Left forelimb (tissue), 1 donor: ENCODE results near the gene GNB5.
A peak's percentile ranks its signal among the peaks of the same experiment; 100 is the strongest.
"Not testable (repeated sequence)": the region's sequence is repeated elsewhere in the genome, so short reads cannot be mapped to it uniquely, and the experiment has no call there.

Experiments used
- DNase-seq: peaks from one replicate; pipeline ENCODE4 v3.0.0-alpha.2; 2018; ENCODE audit warnings: low spot score

Gene GNB5

GRCh38 chr15:52206446-52206845, 15.3 kb upstream of the GNB5 start:
- DNase-seq: no peak

- no peak for DNase-seq
Measured at GRCh38 chr15:52204657-52205056, 13.5 kb upstream of the GNB5 start.

- DNase-seq: no peak
Measured at GRCh38 chr15:52200831-52201365, 9.7 kb upstream of the GNB5 start.

GRCh38 chr15:52199271-52199670, 8.1 kb upstream of the GNB5 start:
- no peak for DNase-seq

GRCh38 chr15:52196891-52197290, 5.7 kb upstream of the GNB5 start:
- DNase-seq: no peak

- no peak for DNase-seq
Measured at GRCh38 chr15:52193791-52194190, 2.6 kb upstream of the GNB5 start.

GRCh38 chr15:52193321-52193720, 2.1 kb upstream of the GNB5 start:
- no peak for DNase-seq

GRCh38 chr15:52186651-52187486, 4.3 kb downstream of the GNB5 start:
- no peak for DNase-seq

GRCh38 chr15:52185151-52185561, 6.0 kb downstream of the GNB5 start:
- no peak for DNase-seq

GRCh38 chr15:52184721-52185120, 6.5 kb downstream of the GNB5 start:
- DNase-seq: no peak

- no peak for DNase-seq
Measured at GRCh38 chr15:52183562-52184173, 7.5 kb downstream of the GNB5 start.

GRCh38 chr15:52181938-52182780, 9.0 kb downstream of the GNB5 start:
- DNase-seq: no peak

- no peak for DNase-seq
Measured at GRCh38 chr15:52180851-52181450, 10.2 kb downstream of the GNB5 start.

GRCh38 chr15:52180196-52180835, 10.9 kb downstream of the GNB5 start:
- DNase-seq: no peak

GRCh38 chr15:52179278-52180195, 11.7 kb downstream of the GNB5 start:
- peak; percentile 81 for DNase-seq

GRCh38 chr15:52178765-52179164, 12.4 kb downstream of the GNB5 start:
- DNase-seq: no peak

- no peak for DNase-seq
Measured at GRCh38 chr15:52172869-52173268, 18.3 kb downstream of the GNB5 start.

- DNase-seq: no peak
Measured at GRCh38 chr15:52171807-52172206, 19.4 kb downstream of the GNB5 start.

- no peak for DNase-seq
Measured at GRCh38 chr15:52171386-52171785, 19.8 kb downstream of the GNB5 start.

GRCh38 chr15:52170199-52170598, 21.0 kb downstream of the GNB5 start:
- not testable (repeated sequence) for DNase-seq
